Astrocyte of the spinal cord (primary cell): ENCODE measurements around the gene HSD17B14.

Experiments used
- DNase-seq: peaks from one replicate; pipeline ENCODE4 v3.0.0; 2011; ENCODE audit warnings: low read depth, low spot score
- H3K4me3 ChIP-seq: 2 replicates; pipeline ENCODE4 v1.5.1; 2011; ENCODE audit warnings: low read depth, mild to moderate bottlenecking, low read length, moderate library complexity
- CTCF ChIP-seq: IDR thresholded peaks from 2 replicates; pipeline ENCODE4 v1.5.1; 2012; ENCODE audit warnings: low read depth, mild to moderate bottlenecking, low read length, inconsistent platforms
- in situ Hi-C: cut with HindIII; loops from 2 replicates; pipeline ENCODE4 v1.10.0; 2017; ENCODE audit warnings: low sequenced_read_pairs

HSD17B14 gene

GRCh38 chr19:48798937-48799336 is 37.4 kb downstream of the HSD17B14 start:
- no peak for TF ChIP-seq CTCF
- DNase-seq: peak; percentile 55
- in situ Hi-C loops: no loop called here
- H3K4me3 ChIP-seq: no peak overlapping the region

- in situ Hi-C loops: no loop called here
- TF ChIP-seq CTCF: no peak
- H3K4me3 ChIP-seq: no peak overlapping the region
- no peak for DNase-seq
These were observed 39.2 kb downstream of the HSD17B14 start for GRCh38 chr19:48797103-48797502.

- H3K4me3 ChIP-seq: no peak overlapping the region
- no peak for DNase-seq
- in situ Hi-C loops: no loop called here
- TF ChIP-seq CTCF: no peak
These were observed 39.8 kb downstream of the HSD17B14 start for GRCh38 chr19:48796298-48797083.

- in situ Hi-C loops: no loop called here
- no peak overlapping the region for H3K4me3 ChIP-seq
- TF ChIP-seq CTCF: no peak
- no peak for DNase-seq
These were observed 40.6 kb downstream of the HSD17B14 start for GRCh38 chr19:48795685-48796070.

- peak; percentile 94 for DNase-seq
- TF ChIP-seq CTCF: peak; percentile 95
- peak overlapping the region; percentile 45 for H3K4me3 ChIP-seq
- in situ Hi-C loops: no loop called here
These were observed 41.1 kb downstream of the HSD17B14 start for GRCh38 chr19:48795055-48795684.

- DNase-seq: no peak
- in situ Hi-C loops: no loop called here
- H3K4me3 ChIP-seq: no peak overlapping the region
- TF ChIP-seq CTCF: no peak
These were observed 42.0 kb downstream of the HSD17B14 start for GRCh38 chr19:48794291-48794690.
